HG03060 (cell line): ENCODE results near the gene RAET1E.
"Not testable (repeated sequence)": the region's sequence is repeated elsewhere in the genome, so short reads cannot be mapped to it uniquely, and the experiment has no call there.

Experiments used
- ATAC-seq: cut with Tn5 transposase; IDR thresholded peaks from one replicate; pipeline ENCODE4 v1.9.1; 2021; ENCODE audit warnings: low read depth, moderate number of reproducible peaks; ENCODE audit not compliant: unreplicated experiment

RAET1E gene

DNA sequence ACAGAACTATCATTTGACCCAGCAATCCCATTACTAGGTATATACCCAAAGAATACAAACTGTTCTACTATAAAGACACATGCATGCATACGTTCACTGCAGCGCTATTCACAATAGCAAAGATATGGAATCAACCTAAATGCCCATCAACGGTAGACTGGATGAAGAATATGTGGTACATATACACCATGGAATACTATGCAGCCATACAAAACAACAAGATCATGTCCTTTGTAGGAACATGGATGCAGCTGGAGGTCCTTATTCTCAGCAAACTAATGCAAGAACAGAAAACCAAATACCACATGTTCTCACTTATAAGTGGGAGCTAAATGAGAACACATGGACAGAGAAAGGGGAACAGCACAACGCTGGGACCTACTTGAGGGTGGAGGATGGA is 49.6 kb downstream of the RAET1E start:
- ATAC-seq = not testable (repeated sequence)
